Measurements from ENCODE around the gene IER5. TPM values are rescaled to one million over a fixed set of nuclear protein-coding genes. Genes with fewer than 3 reads are reported as not detected.

The IER5 gene
- total RNA-seq, 1 experiment from 2014 or later: 21.2 TPM

DNA sequence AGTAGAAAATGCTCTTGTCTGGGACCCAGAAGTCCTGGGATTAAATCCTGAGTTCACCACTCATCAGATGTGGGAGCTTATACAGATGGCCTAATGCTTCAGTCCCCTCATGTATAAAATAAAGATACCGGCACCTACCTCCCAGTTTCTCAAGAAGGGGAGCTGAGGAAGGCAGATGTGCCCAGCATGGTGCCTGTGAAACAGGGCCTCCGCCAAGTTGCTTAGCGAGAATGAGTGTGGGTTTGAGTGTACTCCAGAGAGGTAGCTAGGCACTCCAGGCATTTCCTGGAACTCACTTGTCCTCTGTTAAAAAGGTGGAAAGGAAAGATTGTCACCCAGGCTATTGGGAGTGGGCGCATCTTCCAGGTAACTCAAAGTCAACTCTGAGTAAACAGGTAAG is 37.8 kb downstream of the IER5 start:
- Histone ChIP-seq H2AFZ (no peak overlapping the region), H3K9me3 (ENCODE audit: insufficient read depth, low read depth) (no peaks in the 10 kb centered on the region), H3K36me3 (ENCODE audit: low read depth) (no peaks in the 10 kb centered on the region), H3K79me2 (ENCODE audit: low read depth) (no peaks in the 10 kb centered on the region), H3K27me3 (ENCODE audit: insufficient read depth, low read depth) (no peaks in the 10 kb centered on the region), H3F3A (ENCODE audit: insufficient read depth, low read depth) (peaks cover 40% of the 10 kb centered on the region), H4K20me1 (ENCODE audit: insufficient read depth) (no peaks in the 10 kb centered on the region), H3K27ac (peak overlapping the region; percentile 91), H3K4me3 (no peak overlapping the region), H3K9me2 (ENCODE audit: insufficient read depth) (no peaks in the 10 kb centered on the region), H3K4me2 (peak overlapping the region; percentile 46), H3K4me1 (replicated peaks; ENCODE audit: insufficient read depth) (peaks cover 73% of the 10 kb centered on the region)
- CTCF ChIA-PET: no interaction called here
- DNase-seq: no peak
- POLR2A ChIA-PET (ENCODE audit: unreplicated experiment): no interaction called here
- BruUV-seq (replicated peaks): no TSS peak
- intact Hi-C loops (cut with micrococcal nuclease; ENCODE audit: unreplicated experiment): no loop called here
- TF ChIP-seq, protein P1, sequence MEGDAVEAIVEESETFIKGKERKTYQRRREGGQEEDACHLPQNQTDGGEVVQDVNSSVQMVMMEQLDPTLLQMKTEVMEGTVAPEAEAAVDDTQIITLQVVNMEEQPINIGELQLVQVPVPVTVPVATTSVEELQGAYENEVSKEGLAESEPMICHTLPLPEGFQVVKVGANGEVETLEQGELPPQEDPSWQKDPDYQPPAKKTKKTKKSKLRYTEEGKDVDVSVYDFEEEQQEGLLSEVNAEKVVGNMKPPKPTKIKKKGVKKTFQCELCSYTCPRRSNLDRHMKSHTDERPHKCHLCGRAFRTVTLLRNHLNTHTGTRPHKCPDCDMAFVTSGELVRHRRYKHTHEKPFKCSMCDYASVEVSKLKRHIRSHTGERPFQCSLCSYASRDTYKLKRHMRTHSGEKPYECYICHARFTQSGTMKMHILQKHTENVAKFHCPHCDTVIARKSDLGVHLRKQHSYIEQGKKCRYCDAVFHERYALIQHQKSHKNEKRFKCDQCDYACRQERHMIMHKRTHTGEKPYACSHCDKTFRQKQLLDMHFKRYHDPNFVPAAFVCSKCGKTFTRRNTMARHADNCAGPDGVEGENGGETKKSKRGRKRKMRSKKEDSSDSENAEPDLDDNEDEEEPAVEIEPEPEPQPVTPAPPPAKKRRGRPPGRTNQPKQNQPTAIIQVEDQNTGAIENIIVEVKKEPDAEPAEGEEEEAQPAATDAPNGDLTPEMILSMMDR (conservative IDR thresholded peaks at IDR 0.05): no peak

DNA sequence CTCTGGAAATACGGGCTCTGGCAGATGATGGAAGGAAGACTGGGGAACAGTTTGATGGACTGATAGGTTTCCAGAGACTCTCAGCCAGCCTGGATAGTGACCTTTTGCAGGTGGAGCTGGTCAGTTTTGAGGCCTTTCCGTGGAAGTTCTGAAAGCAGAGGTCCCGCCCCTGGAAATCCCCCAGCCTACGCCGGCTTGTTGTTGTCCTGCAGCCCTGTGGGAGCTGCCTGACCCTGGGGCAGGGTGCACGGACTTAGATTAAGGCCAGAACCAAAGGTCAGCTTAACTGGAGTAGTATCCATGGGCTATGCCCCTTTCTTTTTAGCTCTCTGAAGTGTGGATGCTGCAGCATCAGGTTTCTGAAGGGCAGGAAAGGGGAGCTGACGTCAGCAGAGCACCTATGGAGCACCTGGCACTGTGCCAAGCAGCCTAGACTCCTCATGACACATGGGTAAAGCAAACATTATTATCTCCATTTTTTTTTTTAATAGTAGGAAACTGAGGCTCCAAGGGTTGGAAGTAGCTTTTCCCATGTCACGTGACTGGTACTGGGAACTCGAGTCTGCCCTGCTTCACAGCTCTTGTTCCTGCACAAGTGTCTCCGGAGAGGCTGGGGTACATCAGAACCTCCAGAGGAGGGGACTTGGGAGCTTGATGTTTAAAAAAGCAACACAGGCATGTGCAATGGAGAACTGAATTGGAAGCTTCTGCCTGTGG is 38.5 kb downstream of the IER5 start:
- Histone ChIP-seq H3K9me3 (ENCODE audit: insufficient read depth, low read depth) (no peaks in the 10 kb centered on the region), H4K20me1 (ENCODE audit: insufficient read depth) (no peaks in the 10 kb centered on the region), H3K27ac (peak overlapping the region; percentile 91), H3K4me3 (no peak overlapping the region), H3K4me1 (replicated peaks; ENCODE audit: insufficient read depth) (peaks cover 66% of the 10 kb centered on the region), H3K27me3 (ENCODE audit: insufficient read depth, low read depth) (no peaks in the 10 kb centered on the region), H3K9me2 (ENCODE audit: insufficient read depth) (no peaks in the 10 kb centered on the region), H3F3A (ENCODE audit: insufficient read depth, low read depth) (peaks cover 40% of the 10 kb centered on the region), H3K79me2 (ENCODE audit: low read depth) (no peaks in the 10 kb centered on the region), H2AFZ (no peak overlapping the region), H3K36me3 (ENCODE audit: low read depth) (no peaks in the 10 kb centered on the region), H3K4me2 (peak overlapping the region; percentile 46)
- intact Hi-C loops (cut with micrococcal nuclease; ENCODE audit: unreplicated experiment): no loop called here
- peak; percentile 75 to 89 for DNase-seq
- no TSS peak for BruUV-seq (replicated peaks)
- ChIA-PET CTCF (interaction anchor here (1.0 kb wide), 1 partner anchor 13 kb away, joined by 3 read pairs; no protein-coding TSS in a partner anchor), POLR2A (ENCODE audit: unreplicated experiment) (interaction anchor here (0.5 to 0.7 kb wide), 5 partner anchors 8 to 29 kb away, joined by 4 to 9 read pairs (median 4); no protein-coding TSS in a partner anchor)
- TF ChIP-seq, protein P1 (conservative IDR thresholded peaks at IDR 0.05): no peak
- no peak for TF ChIP-seq EZH2 (IDR thresholded peaks at IDR 0.05; ENCODE audit: low read depth)

DNA sequence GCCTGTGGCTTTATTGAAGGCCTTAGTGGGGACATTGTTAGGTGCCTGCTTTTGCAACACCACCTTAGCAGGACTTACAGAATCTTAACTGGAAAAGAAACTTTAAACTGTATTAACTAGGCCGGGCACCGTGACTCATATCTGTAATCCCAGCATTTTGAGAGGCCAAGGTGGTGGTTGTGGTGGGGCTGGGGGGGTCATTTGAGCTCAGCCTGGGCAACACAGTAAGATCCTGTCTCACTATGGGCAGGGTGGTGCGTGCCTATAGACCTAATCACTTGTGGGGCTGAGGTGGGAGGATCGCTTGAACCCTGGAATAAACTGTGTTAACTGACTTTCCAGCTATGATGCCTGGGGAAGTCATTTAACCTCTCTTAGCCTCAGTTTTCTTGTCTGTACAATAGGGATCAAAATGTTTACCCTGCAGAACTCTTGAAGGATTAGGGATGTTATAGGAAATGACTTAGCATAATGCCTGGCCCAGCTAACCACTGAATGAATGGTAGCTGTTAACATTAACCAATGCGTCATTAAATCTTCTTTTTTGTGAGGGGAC is 39.5 kb downstream of the IER5 start:
- Histone ChIP-seq H3K27ac (peak overlapping the region; percentile 91), H3K27me3 (ENCODE audit: insufficient read depth, low read depth) (no peaks in the 10 kb centered on the region), H3K4me1 (replicated peaks; ENCODE audit: insufficient read depth) (peaks cover 60% of the 10 kb centered on the region), H3K9me2 (ENCODE audit: insufficient read depth) (no peaks in the 10 kb centered on the region), H3K36me3 (ENCODE audit: low read depth) (no peaks in the 10 kb centered on the region), H3K9me3 (ENCODE audit: insufficient read depth, low read depth) (no peaks in the 10 kb centered on the region), H2AFZ (no peak overlapping the region), H3K4me2 (peak overlapping the region; percentile 46), H3K4me3 (no peak overlapping the region), H3F3A (ENCODE audit: insufficient read depth, low read depth) (peaks cover 40% of the 10 kb centered on the region), H4K20me1 (ENCODE audit: insufficient read depth) (no peaks in the 10 kb centered on the region), H3K79me2 (ENCODE audit: low read depth) (no peaks in the 10 kb centered on the region)
- ChIA-PET CTCF (interaction anchor here (1.0 kb wide), 1 partner anchor 12 kb away, joined by 3 read pairs; no protein-coding TSS in a partner anchor), POLR2A (ENCODE audit: unreplicated experiment) (interaction anchor here (0.6 kb wide), 1 partner anchor 11 kb away, joined by 3 read pairs; no protein-coding TSS in a partner anchor)
- TF ChIP-seq, protein P1 (conservative IDR thresholded peaks at IDR 0.05): no peak
- no peak for TF ChIP-seq EZH2 (IDR thresholded peaks at IDR 0.05; ENCODE audit: low read depth)
- intact Hi-C loops (cut with micrococcal nuclease; ENCODE audit: unreplicated experiment): no loop called here
- DNase-seq: peak in 1 of 2 experiments; percentile 61
- BruUV-seq (replicated peaks): no TSS peak

All from PC-9 (cell line).